ENCODE data around the gene NTM.

The NTM gene

DNA sequence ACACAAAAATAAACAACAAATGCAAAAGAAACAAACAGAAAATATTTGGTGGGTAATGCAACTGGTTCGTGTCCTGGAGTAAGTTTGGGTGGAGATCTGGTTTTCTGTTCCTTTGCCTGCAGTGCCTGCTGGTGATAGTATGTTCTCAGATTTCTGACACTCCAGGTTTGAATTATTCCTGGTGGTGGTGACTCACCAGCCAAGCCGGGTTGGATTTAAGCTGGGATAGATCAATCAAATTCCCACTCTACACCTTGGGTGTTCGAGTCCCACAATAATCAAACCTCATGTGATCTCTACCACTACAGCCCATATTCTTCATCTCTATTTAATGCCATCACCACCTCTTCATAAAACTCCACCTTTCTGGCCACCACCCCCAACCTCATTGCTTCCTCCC lies 421.8 kb downstream of the NTM start:
- DNase-seq = no peak

DNA sequence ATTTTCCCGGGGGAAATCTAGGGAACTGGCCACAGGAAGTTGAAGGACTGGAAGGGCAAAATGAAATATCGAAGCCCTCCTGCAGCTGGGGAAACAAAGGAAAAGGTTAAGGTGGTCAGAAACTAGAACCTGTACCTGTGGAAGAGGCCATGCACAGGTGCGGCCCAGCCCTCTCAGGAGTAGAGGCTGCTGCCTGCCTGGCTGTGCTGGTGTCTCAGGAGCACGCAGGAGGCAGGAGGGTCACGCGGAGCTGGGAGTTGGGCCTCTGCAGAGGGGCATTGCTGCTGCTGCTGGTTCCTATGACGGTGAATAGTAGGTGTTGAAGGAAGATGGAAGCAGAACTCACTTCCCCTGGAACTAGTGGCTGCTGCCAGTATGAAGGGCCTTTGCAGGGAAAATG lies 425.7 kb downstream of the NTM start:
- DNase-seq = no peak

DNA sequence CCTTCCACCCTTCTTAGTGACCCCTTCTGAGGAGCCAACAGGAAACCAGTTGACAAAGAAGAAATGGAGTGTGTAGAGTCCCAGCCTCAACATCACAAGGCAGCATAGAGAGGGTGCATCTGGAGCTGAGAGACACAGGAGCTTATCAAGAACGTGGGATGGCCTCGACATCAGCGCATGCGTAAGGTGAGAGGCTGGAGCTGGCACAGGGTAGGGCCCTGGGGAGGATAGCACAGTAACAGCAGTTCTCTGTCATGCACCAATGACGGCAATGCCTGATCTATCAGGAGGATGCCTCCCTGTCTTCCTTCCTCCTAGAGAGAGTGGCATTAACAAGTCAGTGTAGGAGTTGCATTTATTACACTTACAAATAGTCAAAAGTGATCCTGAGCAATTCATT lies 426.1 kb downstream of the NTM start:
- no peak for DNase-seq

DNA sequence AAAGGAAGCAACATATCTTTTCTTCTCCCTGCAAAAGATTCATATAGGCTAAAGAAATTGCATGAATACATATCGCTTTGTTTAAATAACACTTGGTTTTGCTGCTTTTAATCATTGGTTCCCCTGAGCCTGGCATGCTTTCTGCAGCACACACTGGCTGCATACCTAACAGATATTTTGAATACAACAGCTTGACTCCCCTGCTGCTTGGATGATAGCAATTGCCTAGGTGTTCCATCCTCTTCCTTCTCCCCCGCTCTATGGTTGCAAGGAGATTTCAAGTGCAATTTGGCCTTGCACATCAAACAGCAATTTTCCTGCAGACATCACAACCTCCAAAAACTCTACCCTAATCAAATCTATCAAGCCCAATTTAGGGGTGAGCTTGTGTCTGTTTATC lies 430.0 kb downstream of the NTM start:
- no peak for DNase-seq

DNA sequence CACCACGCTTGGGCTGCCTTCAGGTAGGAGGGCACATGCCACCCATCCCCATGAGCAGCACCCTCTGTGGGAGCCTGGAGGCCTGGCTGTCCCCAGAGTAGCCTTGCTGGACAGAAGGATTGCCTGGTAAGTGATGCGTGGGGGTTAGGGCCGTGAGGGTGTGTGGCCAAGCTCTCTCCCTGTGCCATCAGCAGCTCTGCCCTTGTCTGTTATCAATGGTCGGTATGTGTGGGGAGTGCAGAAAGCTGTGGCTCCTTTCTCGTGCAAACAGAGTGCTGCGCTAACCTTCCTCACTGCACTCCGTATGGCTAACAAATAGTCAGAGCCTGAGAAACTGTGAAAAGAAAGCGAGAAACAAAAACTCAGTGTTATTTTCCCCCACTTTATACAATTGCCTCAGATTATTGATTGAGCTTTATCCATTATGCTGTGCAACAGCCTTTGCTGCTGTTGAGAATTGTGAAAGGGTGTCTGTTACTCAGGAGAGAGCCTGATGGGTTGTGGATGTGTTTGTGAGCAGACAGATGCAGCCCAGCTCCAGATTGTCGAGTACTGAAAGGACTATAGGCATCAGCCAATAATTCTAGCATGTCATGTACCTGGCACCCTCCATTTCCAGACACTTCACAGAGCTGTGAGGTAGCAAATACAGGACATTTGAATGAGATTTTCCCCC lies 432.2 kb downstream of the NTM start:
- no peak for DNase-seq

DNA sequence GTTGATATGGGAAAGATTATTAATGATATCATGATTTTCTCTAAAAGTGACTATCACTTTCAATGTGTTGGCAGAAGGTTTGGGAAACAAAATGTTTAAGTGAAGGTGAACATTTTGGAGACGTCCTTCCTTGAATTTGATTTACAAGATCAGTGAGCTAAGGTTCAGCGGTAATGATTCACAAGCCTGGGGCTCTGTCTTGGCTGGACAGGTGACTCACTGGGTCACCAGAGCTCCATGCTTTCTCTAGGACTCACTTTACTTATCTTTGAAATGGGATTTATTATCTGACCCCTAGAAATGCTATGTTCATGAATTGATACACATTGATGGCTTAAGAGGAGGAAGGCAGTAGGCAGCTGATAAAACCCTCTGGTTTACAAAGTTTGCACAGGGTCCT lies 437.5 kb downstream of the NTM start:
- DNase-seq = no peak

DNA sequence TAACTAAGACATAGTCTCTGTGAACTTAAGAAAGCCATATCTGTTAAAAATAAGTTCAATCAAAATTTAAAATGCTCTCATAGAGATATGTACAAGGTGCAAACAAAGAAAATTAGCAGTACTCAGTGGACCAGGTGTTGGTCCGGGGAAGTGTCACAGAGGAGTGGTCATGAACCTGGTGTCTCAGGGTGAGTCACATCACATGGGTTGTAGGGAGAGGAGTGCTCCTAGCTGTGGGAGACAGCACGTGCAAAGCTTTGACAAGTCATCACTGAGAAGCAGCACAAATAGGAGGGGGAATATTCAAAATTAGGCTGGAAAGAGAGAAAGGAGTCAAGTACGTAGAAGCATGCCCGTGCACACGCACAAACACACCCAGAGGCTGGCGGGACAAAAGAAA lies 438.1 kb downstream of the NTM start:
- DNase-seq = no peak

DNA sequence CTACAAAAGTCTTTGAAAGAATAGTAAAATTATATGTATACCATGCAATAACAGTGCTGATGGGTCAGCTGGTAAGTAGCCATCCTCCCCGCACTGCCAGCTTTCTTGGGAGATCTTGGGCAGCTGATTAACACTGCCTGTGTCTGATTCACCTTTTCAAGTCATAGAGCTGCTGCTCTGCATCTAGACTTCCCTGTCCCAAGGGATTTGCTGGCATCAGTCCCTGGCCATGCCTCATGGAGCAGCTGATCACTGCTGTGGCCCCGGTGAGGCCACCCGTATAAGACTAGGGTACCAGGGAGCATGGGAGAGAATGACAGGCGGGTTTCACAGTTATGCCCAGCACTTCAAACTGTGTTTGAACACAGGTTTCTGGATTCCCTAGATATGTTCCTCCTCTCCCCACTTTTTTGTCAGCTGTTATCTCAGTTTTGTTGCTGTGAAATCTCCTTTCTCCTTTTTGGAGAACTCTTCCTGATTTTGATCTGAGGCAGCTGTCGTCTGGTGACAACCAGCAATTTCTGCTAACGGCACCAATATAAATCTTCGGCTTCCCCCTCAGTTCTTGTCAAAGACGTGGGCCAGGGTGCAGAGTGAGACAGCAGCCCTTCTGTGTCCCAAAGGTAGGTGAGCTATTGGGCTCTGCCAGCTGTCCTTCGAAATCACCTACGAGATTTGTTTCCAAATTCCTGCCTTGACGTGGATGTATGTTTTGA lies 438.9 kb downstream of the NTM start:
- no peak for DNase-seq

DNA sequence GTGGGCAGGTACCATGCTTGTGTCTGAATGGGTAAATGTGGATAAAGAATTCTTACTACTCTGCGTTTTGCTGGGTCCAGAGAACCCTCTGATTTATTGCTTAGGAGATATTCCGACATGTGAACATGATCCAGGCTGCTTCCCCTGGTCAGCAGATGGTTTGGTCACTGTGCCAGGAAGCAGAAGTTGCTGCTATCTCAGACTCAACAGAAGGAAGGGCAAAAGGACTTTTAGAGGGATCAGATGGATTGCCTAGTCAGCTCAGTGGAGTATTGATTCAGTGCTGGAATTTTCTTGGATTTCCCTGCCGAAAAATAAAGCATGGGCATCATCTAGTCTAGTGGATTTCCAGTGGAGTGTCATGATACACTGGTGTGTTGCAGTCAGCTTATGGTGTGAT lies 440.1 kb downstream of the NTM start:
- DNase-seq = no peak

DNA sequence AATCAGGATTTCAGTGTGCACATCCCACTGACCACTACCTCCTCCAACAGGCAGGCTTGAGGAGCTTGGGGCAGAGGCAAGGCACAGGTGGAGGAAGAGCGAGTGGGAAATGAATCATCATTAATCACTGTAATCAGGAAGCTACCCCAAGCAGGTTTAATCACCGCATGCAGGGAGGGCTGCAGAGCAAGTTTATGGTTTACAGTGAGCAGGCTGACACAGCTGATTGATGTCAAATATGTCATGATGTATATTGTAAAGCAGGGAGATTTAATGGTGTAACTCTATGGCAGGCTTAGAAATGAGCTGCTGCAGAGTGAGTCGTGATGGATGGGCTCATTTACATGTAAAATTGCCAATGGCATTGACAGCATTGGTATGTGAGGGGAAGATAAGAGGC lies 441.0 kb downstream of the NTM start:
- DNase-seq = no peak

DNA sequence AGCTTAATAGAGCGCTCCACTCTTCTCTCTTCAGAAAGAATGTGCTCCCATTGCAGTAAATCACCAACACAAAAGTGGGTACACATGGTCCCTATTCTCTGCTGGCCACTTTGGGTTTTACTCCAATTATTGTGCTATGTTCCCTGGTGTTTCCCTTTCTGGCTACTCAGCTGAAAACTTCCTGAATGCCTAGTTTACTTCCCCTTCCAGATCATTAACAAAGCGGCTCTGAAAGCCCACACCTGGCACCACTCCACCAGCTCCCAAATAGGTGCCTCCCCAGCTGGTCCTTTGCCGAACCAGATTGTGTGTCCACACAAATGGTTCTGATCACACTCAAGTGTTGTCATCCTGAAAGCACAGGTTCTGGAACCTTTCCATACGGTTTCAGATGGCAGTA lies 443.7 kb downstream of the NTM start:
- no peak for DNase-seq

DNA sequence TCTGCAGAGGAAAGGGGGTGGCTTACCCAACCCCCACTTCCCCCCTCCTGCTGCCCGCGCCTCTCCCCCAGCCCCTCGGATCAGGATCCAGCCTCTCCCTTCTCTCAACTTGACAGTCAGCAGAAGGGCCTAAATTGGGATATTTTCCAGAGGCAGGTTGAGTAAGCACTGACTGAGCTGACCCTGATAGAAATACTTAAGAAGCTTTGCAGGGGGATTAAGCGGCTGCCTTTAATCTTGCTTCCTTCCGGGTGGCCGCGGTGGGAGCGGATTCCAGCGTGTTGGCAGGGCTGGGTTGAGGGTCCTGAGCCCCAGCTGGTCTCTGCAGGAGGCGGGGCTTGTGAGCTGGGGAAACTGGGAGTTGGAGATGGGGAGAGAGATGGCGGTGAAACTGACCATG lies 445.2 kb downstream of the NTM start:
- no peak for DNase-seq

DNA sequence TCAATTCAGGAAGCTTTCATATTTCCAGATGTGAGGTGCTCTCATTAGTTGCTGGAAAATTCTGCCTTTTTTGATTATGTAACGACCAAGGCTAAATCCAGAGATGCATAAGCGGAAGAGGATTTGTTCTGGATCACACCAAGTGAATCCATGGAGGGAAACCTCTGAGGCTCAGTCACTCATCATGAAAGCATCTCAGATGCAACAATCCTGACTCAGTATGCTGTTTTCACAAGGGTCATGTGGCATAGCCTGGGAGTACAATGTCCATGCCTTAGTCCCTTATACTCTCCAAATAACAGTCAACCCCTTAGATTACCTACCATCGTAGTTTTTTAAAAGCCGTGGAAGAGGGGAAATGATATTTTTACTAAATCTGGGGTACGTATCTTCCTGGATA lies 445.6 kb downstream of the NTM start:
- DNase-seq = no peak

DNA sequence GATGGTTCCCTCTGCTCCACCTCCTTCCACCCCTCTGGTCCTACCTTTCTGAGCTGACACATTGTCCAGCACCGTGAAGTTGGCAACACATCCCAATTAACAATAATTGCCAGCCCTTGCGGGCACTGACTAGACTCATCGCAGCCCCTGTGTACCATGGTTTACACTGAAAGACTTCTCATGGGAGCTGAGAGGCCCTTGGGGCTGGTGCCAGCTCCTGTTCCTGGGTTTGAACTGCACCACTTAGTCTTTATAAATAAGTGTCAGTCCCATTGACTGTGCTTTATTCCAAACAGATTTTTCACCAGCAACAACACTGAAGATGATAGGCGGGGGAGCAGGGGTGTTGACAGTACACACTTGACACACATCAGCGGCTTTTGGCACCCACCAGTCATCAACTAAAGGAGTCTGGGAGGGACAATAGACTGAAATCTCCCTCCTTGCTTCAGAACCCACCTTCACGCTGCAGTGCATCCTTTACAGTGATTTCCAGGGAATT lies 447.3 kb downstream of the NTM start:
- DNase-seq = no peak

DNA sequence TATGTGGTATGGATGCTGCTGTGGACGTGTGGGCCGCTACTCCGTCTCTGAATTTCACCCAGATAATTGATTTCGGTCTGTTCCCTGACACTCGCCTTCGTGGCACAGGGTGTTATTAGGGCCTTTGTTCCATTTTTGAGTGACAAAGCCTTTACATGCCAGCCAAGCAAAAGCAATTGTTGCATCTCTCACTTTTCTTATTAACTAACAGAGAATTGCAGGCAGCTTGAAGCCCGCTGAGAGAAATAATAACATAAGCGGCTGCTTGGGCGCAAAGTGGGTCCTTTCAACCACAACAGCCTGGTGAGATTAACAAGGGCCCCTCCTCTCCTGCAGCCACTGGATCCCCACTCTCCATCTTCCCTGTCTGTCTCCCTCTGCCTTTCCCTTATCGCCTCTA lies 449.4 kb downstream of the NTM start:
- no peak for DNase-seq

DNA sequence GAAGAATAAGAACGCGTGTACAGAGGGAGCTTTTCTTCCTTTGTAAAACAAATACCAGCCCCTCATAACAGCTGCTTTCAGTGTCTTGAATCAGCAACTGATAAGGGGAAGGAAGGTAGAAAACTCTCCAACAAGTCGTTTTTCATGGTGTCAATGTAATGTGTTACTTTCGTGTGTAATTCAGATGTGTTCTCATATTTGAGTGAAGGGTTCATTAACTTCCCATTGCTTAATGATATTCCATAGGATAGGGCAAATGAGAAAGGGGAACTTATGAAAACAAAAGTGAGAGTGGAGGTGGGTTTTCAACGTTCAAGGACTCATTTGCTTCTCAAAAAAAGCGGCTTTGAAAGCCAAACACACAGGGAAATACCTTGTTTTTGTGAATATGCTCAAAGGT lies 452.1 kb downstream of the NTM start:
- DNase-seq = no peak

DNA sequence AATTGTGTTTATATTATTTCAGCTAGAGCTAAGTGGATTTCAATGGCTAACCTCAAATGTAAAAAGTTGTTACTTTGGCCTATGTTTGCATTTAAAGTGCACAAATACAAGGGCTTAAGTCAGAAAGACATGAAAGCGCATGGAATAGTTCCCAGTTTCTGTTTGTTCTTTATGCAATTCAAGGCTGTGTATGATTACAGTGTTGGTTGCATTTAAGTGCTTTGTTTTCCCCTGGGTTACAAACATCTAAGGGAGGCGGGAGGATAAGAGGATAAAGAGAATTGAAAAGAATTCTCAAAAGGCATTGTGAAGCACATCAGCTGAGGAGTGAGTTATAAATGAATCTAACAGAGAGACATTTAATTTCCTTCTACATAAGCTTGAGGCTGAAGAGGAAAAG lies 453.4 kb downstream of the NTM start:
- no peak for DNase-seq

DNA sequence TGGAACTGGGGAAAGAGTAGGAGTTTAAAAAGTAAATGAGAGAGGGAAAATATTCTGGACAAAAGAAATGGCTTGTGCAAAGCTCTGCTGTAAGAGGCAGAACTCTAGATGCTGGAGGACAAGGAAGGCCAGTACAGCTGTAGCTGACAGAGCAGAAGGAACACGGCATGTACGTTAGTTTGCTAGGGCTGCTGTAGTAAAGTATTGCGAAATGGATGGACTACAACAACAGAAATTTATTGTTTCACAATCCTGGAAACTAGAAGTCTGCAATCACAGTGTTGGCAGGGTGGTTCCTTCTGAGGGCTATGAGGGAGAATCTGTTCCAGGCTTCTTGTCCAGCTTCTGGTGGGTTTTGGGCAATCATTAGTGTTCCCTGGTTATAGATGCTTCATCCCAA lies 454.4 kb downstream of the NTM start:
- no peak for DNase-seq

DNA sequence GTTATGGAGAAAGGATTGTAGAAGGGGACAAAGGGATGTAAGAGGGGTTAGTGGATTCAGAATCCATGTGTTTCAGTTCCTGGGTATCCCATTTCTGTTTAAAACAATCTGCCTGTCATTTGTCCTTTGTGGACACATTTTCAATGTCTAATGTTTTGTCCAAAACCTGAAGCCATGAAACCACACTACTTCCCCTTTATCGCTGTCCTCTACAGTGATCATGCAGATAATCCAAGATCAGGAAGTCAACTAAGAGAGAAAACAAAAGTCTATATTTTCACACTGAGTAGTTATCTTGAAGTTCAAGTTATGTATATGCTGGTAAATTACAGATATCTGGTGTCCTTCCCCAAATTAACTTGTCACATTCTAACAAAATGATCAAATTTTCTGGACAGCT lies 457.0 kb downstream of the NTM start:
- no peak for DNase-seq

DNA sequence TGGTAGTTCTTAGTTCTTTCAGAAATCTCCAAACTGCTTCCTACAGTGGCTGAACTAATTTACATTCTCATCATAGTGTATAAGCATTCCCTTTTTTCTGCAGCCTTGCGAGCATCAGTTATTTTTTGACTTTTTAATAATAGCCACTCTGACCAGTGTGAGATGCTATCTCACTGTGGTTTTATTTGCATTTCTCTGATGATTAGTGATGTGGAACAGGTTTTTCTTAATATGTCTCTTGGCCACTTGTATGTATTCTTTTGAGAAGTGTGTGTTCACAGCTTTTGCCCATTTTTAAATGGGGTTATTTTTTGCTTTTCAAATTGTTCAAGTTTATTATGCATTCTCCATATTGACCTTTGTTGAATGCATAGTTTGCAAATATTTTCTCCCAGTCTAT lies 459.3 kb downstream of the NTM start:
- DNase-seq = no peak

DNA sequence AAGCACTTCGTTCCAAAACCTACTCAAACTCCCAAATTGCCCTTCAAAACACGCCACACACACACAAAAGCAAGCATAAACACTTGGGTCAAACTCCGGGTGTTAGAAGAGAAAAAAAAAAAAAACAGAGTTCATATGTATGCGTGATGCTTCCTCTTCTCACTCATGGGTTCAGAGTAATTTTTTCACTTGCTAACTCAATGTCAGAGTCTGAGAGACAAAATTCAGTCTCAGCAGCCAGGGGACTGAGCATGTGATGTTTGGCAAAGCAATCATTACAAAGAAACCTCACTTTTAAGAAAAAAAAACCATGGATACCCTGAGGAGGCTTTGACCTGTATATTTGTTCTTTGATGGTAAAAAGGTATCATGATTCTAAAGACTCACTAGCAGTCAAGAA lies 461.7 kb downstream of the NTM start:
- no peak for DNase-seq

DNA sequence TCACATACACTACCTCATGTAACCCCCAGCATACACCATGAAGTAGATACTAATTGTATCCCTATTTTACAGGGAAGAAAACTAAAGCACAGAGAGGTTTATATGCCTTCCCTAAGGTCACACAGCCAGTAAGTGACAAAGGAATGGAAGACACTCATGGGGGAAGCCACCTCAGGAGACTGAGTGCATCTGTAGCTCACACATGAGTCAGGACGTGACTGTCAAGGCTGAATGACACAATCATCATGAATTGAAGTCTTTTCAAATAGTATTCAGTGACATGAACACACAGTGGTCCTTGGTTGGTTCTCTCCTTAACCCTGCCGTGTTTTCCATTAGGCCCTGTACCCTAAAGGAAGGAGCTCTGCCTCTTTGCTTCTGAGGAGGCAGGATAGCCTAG lies 463.0 kb downstream of the NTM start:
- no peak for DNase-seq

DNA sequence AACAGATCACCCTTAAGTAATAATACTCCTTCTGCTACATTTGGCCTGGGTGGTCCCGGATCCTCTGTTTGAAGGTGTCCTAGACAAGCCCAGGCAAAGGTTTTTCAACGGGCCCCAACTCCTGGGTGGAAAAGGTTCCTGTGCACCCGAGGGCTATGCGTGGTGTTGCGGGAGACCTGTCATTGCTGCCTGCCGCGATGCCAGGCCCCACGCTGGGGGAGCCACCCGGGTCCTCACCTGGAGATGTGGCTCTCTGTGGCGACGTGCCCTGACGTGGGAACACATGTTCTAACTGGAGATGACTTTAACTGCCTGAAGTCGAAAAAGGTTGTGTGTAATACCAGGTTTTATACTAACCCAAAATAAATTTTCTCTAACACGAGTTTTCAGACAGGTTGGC lies 467.1 kb downstream of the NTM start:
- DNase-seq = no peak

DNA sequence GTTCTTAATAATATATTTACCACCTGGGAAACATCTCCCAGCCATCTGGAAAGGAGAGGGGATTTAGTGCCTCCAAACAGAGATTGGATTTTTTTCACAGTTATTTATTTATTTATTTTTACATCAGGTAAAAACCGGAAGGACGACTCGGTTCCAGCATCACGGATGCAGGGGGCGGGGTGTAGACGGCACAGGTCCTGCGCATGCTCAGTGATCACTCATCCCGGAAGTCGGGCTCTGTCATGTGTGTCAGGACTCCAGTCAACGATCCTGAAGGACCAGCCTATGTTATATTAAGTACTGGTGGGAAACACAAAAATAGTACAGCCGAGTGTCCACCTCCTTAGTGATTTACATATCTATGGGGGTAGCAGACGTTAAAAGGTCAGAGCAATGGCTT lies 467.6 kb downstream of the NTM start:
- no peak for DNase-seq

DNA sequence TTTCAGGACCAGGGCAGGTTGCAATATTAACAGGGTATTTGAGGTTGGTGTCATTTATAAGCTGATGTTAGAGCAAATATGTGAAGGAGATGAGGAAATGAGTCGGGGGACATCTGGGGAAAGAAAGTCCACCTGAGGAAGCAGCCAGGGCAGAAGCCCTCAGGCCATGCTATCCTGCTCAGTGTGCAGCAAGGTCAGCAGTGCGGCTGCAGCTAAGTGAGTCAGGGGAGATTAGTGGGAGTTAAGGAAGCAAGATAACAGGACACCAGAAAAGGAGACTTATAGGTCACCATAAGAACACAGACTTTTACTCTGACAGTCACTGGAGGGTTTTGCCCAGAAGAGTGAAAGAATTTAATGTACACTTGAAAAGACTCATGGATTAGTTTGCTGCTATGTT lies 468.9 kb downstream of the NTM start:
- no peak for DNase-seq

Data from effector CD8-positive, alpha-beta T cell (primary cell).